ENCODE results near the gene IGBP1. TPM values are rescaled to one million over a fixed set of nuclear protein-coding genes. Genes with fewer than 3 reads are reported as not detected.

IGBP1 gene
- total and polyA plus RNA-seq, 9 of the 15 experiments (the other 6 are each of a cell fraction or from before 2014, with no cell fraction given), result 36.6 to 91.5 (median 52.8) TPM

- no peak overlapping the region for H2AFZ ChIP-seq (ENCODE audit: low read depth, low read length)
- H3K27ac ChIP-seq (ENCODE audit: extremely low read depth, low read depth, low read length), result no peak overlapping the region
- in situ Hi-C loops (cut with MboI), result no loop called here
- no TSS peak for BruUV-seq (replicated peaks)
- POLR2A ChIA-PET, result no interaction called here
- no peaks in the 10 kb centered on the region for H3K79me2 ChIP-seq (ENCODE audit: control insufficient read depth, insufficient read depth, low read length)
- FAIRE-seq (no peak), DNase-seq (ENCODE audit: extremely low read depth in 1 of 4, low spot score in 3 of 4) (no peak), ATAC-seq (no peak)
- no peak overlapping the region for H3K4me2 ChIP-seq (ENCODE audit: insufficient read depth, low read length)
- H3K9me1 ChIP-seq (ENCODE audit: control insufficient read depth, insufficient read depth, low read length), result no peaks in the 10 kb centered on the region
- no peaks in the 10 kb centered on the region for H3K36me3 ChIP-seq (ENCODE audit: control insufficient read depth, insufficient read depth, low read length)
- peaks cover 0 to 6% of the 10 kb centered on the region in 2 experiments; a peak in 1 of 5 replicates for H3K27me3 ChIP-seq (ENCODE audit: control insufficient read depth in 2 of 2, insufficient read depth in 2 of 2, low read length in 2 of 2)
- no peaks in the 10 kb centered on the region for H4K20me1 ChIP-seq (replicated peaks; ENCODE audit: control insufficient read depth, insufficient read depth, low read length)
- H3K9me3 ChIP-seq (replicated peaks; ENCODE audit: control insufficient read depth, insufficient read depth, low read depth, low read length), result no peaks in the 10 kb centered on the region
- H3K4me1 ChIP-seq (replicated peaks in 1 of 2; ENCODE audit: control insufficient read depth in 2 of 2, insufficient read depth in 2 of 2, low read length in 2 of 2), result no peaks in the 10 kb centered on the region
- no peak overlapping the region for H3K4me3 ChIP-seq
- CTCF ChIA-PET (ENCODE audit: low intra/inter-chr PET ratio), result no interaction called here
- intact Hi-C loops (cut with micrococcal nuclease), result no loop called here
- H3K9ac ChIP-seq (ENCODE audit: insufficient read depth in 1 of 2, low read depth in 2 of 2, low read length in 2 of 2), result no peak overlapping the region
- no peak for TF ChIP-seq ADNP (tag; IDR thresholded peaks at IDR 0.05)
- no peak for TF ChIP-seq PBX2 (CRISPR knock-in tag; IDR thresholded peaks at IDR 0.05; ENCODE audit: low read depth)
- TF ChIP-seq PBX2 (tag; conservative IDR thresholded peaks at IDR 0.05; ENCODE audit: low read depth), result no peak
- no peak for TF ChIP-seq POLR2H (tag; IDR thresholded peaks at IDR 0.05; ENCODE audit: low read depth)
- no peak for TF ChIP-seq TAF9B (IDR thresholded peaks at IDR 0.05; ENCODE audit: partially characterized antibody)
- no peak for TF ChIP-seq GMEB1 (CRISPR knock-in tag; IDR thresholded peaks at IDR 0.05)
- TF ChIP-seq AFF4 (CRISPR knock-in tag; IDR thresholded peaks at IDR 0.05), result no peak
- no peak for TF ChIP-seq NR4A1 (CRISPR knock-in tag; IDR thresholded peaks at IDR 0.05)
- no peak for TF ChIP-seq NR4A1 (tag; IDR thresholded peaks at IDR 0.05)
- TF ChIP-seq ZHX1 (conservative IDR thresholded peaks at IDR 0.05; ENCODE audit: low read length), result no peak
- TF ChIP-seq CREB3 (tag; conservative IDR thresholded peaks at IDR 0.05; ENCODE audit: low read depth), result no peak
Measured at GRCh38 chrX:70190225-70190624, 57.0 kb downstream of the IGBP1 start.

Data from K562 (cell line).